ENCODE results near the gene ANXA6. TPM values are rescaled to one million over a fixed set of nuclear protein-coding genes. Genes with fewer than 3 reads are reported as not detected.

Gene ANXA6
- total RNA-seq, 1 donor from 2014 or later, result 123 TPM

Other genes with a start within 250 kb of the ANXA6 start
- gene GPX3, start 137.2 kb downstream of the ANXA6 start, total RNA-seq, result 160 TPM
- 75.4 TPM for gene TNIP1, start 76.7 kb downstream of the ANXA6 start, total RNA-seq
- 53.4 TPM for gene CCDC69, start 66.3 kb upstream of the ANXA6 start, total RNA-seq
- gene GM2A, start 95.4 kb upstream of the ANXA6 start, total RNA-seq, result 60.7 TPM
- not detected for gene SLC36A3, start 146.0 kb upstream of the ANXA6 start, total RNA-seq
- gene SLC36A2, start 189.8 kb upstream of the ANXA6 start, total RNA-seq, result not detected